COLO829 (cell line): ENCODE data around the gene NAA20.
"Not testable (repeated sequence)": the region's sequence is repeated elsewhere in the genome, so short reads cannot be mapped to it uniquely, and the experiment has no call there.

ENCODE experiments used
- DNase-seq: peaks from one replicate; pipeline ENCODE4 v3.0.0; 2012; ENCODE audit warnings: low spot score

Gene NAA20

DNA sequence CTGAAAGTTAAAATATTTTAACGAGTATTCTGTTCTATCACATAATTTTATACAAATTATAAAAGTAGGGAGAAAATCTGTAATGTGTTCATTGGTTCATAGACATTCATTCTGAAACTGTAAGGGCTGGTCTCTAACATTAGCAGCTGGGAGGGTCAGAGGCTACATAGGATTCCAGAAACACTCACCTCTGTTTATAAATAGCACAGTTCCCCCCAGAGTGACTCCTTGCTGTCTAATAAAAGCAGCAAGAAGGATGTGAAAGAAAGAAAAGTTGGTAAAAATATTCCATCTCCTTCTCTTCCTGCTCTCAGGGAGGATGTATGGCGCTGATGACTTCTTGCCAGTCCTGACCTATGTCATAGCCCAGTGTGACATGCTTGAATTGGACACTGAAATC is 25.3 kb upstream of the NAA20 start:
- DNase-seq, result no peak

DNA sequence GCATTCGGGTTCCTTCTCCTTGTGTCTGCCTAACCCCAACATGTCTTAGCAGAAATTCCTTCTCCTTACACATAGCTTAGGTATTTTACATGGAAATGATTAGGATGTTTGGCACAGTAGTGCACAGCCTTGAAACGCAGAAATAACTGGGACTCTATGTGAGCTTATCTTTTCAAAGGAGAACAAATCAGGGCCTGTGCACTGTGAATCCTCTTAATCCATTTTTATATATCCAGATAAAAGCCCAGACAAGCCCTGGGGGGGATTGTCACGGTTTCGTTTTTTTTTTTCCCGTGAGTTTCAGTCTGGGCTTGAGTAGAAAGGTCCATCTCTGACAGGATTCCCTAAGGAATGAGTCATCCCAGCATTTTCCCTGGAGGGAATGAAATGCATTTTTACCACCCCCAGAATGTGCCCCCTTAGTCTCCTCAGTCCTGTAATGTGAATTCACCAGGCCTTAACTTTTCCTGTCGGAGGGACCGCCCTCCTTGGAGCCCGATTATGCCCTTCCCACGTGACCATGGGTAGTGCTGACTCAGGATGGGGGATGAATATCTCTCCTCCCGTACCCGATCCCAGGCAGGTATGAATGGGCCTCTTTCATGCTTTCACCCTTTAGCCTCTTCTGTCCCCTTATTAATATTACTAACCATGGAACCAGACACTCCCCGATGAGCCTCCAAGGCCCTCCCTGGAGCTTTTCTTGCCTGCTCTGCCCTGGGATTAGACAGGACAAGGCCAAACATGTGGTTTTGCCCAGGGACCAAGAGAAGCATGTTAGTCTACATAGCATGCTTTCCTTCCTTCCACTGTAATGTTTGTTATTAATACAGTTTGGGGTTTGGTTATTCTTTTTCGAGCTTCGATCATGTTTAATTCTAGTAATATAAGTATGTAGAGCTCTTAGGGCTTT is 23.9 kb upstream of the NAA20 start:
- DNase-seq, result peak; percentile 96

DNA sequence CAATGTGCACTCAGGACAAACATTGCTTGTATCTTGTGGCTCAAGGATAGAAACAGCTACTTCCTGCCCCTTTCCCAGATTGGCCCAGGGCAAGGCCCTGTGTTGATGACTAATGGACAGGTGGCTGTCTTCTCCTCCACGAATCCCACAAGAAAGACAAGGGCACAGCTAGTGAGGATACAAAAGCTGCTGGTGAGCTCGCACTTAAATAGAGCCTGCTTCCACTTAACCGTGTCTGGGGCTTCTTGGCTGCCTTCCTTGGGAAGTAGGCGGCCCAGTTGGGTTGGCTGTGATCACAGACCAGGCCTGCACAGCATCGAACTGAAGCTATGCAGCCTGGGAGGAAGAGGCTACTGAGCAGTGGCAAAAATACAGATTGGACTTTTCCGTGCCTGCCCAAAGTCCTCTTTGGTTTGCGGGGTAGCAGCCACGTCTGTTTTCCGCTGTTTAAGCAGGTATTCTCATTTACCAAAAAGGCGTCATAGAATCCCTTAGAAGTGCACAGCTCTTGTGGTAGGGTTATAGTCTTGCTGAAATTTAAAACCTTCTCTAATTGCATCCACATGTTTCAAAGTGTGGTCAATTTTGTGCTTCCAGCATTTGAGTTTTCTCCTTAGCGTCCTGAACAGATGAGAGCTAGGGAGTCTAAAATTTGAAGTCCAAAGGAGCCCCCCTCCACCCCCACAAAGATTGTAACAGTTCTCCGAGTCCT is 23.0 kb upstream of the NAA20 start:
- peak; percentile 74 for DNase-seq

DNA sequence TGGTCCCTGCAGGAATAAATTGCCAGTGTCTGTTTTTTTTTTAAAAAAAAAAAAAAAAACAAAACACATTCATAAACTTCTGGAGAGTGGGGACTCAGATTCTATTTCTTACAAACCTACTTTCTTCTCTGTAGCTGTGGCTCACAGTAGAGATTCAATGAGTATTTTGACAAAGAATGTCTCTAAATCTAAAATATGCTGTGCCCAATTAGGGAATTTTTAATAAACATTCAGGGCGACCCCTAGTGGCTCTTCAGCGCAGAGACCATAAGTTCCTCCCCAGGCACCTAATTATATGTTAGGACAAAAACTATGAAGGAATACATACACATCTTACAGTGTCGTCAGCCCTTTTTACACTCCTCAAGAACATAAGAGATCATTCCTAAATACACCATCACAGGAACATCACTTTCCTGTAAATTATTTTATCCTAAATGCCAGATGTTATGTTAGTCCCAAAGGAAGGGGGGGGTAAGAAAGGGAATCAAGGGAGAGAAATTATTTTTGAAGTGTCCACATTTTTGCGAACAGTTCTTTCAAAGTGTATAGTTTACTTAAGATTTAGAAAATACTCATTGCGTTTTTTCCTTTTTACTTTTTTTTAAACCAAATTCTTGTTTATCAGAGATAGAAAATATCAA is 21.8 kb upstream of the NAA20 start:
- peak; percentile 68 for DNase-seq

DNA sequence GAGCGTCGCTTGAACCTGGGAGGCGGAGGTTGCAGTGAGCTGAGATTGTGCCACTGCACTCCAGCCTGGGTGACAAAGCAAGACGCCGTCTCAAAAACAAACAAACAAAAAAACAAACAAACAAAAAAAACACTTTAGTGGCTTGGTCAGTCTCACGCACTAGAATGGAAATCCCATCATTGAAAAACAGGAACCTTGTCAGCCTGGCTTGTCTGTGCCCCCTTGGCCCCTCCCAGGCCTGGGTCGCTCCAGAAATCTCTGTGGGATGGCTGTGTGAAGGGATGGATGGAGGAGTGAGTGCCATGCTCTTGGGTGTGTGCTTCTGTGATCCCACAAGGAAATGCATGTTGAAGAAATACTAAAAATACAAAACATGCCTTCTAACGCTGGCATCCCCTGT is 20.9 kb upstream of the NAA20 start:
- no peak for DNase-seq

GRCh38 chr20:19996917-19997316 is 20.2 kb upstream of the NAA20 start:
- DNase-seq, result no peak

DNA sequence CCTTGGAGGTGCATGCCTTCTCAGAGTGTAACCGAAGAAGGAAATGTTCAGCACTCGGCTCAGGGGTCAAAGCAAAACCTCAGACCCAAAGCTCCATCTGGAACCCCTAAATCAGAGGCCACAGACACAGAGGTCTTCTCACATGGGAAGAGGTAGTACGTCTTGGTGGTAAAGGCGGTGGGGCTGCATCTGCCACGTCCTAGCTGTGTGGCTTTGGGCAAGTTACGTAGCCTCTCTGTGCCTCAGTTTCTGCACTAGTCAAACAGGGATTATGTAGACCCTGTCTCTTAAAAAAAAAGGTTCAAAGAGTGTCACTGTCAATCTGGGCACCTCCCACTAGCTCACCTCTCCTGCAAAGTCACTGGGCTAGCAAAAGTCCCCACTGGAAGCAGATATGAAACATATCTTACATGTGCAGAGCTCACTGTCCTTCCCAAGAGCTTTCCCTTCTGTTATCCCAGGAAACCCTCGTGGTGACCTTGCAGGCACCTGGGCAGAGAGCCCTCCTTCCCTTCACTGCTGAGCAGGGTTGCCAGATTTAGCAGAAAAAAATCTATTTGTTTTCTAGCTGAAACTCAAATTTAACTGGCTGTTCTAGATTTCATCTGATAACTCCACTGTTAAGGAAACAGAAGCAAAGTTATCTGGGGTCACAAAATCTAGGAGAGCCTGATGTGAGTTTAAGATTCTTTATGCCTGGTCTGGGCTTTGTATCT is 18.0 kb upstream of the NAA20 start:
- no peak for DNase-seq

DNA sequence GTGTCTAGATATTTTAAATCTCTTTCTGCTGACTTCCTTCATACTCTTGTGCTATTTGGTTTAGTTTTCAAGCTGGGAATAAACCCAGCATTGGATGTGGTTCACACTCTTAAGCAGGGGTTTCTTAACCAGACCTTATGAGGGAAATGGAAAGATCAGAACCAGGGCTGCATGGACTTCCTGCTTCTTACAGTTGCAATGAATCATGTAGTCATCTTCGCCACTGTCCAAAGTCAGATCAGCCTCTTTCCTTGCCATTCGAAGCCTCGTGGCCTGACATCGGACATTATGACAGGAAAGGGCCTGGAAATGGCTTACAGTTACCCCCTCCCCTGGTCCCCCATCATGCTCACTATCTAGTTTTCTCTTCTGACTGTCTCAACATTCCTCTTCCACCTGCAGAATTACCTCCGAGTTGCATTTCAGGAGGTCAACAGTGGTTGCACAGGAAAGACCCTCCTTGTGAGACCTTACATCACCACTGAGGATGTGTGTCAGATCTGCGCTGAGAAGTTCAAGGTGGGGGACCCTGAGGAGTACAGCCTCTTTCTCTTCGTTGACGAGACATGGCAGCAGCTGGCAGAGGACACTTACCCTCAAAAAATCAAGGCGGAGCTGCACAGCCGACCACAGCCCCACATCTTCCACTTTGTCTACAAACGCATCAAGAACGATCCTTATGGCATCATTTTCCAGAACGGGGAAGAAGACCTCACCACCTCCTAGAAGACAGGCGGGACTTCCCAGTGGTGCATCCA is 16.8 kb upstream of the NAA20 start:
- no peak for DNase-seq

GRCh38 chr20:20002101-20002998 is 14.8 kb upstream of the NAA20 start:
- DNase-seq, result no peak

DNA sequence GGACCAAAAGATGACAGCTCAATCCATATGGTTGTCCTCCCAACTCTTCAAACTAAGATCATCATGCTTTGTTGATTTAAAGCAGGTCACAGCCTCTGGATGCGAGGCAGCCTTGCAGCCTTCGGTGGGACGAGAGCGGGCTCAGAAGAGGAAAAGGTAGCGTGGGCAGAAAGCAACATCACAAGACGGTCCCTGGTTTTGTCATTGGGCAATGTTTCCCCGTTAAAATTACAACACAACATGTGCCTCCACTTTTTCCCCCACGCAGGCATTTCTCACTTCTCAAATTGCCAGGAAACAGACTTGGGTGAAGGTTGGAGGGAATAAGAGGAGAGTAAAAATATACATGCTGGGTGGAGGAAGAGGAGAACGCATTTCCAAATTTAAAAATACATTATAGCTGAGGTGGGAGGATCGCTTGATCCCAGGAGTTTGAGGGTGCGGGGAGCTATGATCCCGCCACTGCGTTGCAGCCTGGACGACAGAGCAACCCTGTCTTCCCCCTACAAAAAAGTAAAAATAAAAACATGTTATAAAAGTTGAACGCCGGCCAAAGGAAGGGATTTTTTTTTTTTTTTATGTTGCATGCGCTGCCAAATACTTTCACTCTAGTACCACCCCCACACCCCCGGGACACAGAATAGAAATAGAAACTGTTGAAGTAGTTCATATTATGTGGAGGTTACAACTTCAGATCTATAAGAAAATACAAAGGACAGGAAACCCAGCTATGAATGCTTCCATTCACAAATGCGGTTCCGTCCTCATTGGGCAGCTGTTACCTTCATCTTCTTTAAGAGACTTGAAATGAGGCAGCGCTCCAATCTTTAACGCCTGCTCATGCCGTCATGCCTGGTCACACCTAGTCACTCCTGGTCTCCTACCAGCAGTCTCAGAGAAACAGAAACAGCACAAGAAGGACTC is 13.9 kb upstream of the NAA20 start:
- peak; percentile 91 for DNase-seq

DNA sequence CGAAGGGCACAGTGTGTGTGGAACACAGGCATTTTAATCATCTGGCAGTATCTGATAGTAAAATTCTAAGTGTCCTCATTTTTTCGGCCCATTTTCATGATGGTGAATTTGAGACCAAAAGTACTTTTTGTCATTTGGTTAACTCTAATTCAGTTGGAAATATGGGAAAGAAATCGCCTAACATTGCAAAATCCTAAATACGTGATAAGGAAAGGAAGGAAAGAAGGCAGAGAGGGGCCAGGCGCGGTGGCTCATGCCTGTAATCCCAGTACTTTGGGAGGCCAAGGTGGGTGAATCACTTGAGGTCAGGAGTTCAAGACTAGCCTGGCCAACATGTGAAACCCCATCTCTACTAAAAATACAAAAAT is 13.2 kb upstream of the NAA20 start:
- DNase-seq, result not testable (repeated sequence)

DNA sequence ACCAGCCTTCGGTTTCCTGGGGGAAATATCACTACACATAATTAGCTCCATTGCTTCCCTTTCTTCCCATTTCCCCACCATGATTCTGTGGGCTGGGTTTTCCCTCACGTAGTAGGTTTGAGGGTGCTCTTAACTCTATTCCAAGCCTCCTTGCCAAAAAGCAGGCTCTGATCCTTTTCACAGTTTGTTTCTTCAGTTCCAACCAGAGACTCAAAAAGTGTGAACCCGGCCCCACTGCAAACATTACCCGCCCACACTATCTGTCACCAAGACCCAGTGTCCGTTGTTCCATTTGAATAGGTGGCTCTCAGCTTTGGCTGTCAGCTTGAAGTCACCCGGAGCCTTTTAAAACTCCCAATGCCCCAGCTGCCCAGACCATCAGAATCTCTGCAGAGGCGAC is 11.8 kb upstream of the NAA20 start:
- DNase-seq, result no peak

GRCh38 chr20:20009784-20010253 is 7.3 kb upstream of the NAA20 start:
- DNase-seq, result no peak

- peak; percentile 54 for DNase-seq
Observed at GRCh38 chr20:20010639-20011500, 6.3 kb upstream of the NAA20 start.

DNA sequence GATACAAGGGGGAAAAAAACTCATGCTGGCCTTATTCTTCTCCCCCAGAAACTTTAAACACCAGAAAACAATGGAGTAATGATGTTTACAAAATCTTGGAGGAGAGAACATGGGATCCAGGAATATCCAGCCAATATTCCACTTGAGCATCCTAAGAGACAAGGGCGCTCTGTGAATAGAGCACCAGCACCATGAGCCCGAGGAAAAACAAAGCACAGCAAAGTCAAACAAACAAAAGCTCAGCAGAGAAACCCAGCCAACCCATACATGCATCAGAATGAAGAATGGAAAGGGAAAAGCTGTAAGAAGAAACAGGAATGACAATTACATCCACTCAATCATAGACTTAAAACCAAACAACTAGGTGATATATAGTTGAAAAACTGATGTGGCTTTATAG is 4.6 kb upstream of the NAA20 start:
- no peak for DNase-seq

- no peak for DNase-seq
Observed at GRCh38 chr20:20014659-20015058, 2.5 kb upstream of the NAA20 start.

- DNase-seq, result no peak
Observed at GRCh38 chr20:20017844-20018185, 653 bp downstream of the NAA20 start.

DNA sequence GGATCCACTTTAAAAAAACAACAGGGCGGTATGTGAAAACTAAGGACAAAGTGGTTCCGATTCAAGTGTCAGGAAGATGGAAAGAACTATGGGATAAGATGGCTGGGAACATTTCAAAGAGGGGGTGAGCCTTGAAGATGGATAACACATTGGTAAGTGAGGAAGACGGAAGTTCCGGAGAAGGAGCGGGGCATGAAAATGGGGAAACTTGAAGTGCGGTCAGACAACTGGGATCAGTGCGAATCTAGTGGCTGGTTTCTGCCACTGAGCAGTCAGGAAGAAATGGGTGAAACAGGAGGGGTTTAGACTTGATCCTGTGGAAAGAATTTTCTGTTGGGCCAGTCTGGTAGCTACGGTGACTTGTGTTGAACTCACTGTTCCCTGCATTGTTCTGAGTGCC is 1.2 kb downstream of the NAA20 start:
- DNase-seq, result no peak
